ENCODE measurements around the gene MADD.

MADD gene

DNA sequence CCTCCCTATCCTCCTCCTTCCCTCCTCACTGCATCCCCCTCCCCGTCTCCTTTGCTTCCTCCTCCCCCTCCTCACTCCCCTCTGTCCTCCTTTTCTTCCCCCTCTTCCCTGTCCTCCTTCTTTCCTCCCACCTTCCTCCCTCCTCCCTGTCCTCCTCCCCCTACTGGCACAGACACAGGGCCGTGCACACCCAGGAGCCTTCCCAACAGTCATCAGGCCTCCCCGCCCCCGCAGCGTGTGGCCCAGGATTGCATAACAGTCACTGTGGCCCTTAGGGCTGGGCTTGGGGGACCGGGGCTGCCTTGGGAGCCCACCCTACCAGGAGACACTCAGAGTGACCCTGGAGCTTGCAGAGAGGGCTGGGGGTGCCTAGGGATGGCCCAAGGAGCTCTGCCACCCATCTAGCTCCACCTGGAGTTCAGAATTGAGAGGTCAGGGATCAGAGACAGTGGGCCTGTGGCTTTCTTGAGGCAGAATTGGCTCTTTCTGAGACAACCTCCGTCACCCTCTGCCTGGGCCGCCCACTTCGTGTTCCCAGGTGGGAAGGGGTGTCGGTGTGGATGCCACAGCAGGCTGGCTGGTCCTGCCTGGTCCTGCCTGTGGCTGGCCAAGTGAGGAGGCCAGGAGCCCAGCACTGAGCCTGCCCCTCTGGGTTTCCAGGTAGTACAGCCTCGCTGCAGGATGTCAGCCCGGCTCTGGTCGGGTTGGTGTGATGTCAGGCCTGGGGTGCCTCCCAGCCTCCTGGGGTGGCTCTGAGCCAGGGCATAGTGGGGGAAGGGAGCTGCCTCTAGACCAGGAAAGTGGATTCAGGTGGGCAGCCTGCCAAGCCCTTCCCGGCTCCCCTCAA lies 106.8 kb downstream of the MADD start:
- Histone ChIP-seq H3K27me3 (ENCODE audit: insufficient read depth, low read length, poor library complexity) (no peaks in the 10 kb centered on the region), H2AFZ (ENCODE audit: low read depth, low read length) (no peak overlapping the region), H3K36me3 (ENCODE audit: insufficient read depth, low read length) (no peaks in the 10 kb centered on the region), H3K9ac (ENCODE audit: low read depth, low read length) (no peak overlapping the region), H3K27ac (ENCODE audit: low read length) (no peak overlapping the region), H3K4me2 (ENCODE audit: insufficient read depth, low read length) (no peak overlapping the region), H3K4me3 (ENCODE audit: low read depth in 1 of 2, low read length in 2 of 2) (no peak overlapping the region), H4K20me1 (ENCODE audit: insufficient read depth, low read length) (no peaks in the 10 kb centered on the region), H3K79me2 (ENCODE audit: insufficient read depth, low read length) (no peaks in the 10 kb centered on the region), H3K9me3 (ENCODE audit: insufficient read depth, low read length, severe bottlenecking) (no peaks in the 10 kb centered on the region), H3K4me1 (ENCODE audit: insufficient read depth, low read length) (no peaks in the 10 kb centered on the region)
- DNase-seq (no peak), ATAC-seq (ENCODE audit: insufficient read depth, low read depth) (no peak)
- TF ChIP-seq CTCF (IDR thresholded peaks at IDR 0.05; ENCODE audit: borderline replicate concordance, extremely low read depth, low read length, poor library complexity, severe bottlenecking) (no peak), EZH2 (IDR thresholded peaks at IDR 0.05; ENCODE audit: borderline replicate concordance, low read depth, low read length, severe bottlenecking) (no peak)

- Histone ChIP-seq H3K4me3 (ENCODE audit: low read depth in 1 of 2, low read length in 2 of 2) (no peak overlapping the region), H3K4me1 (ENCODE audit: insufficient read depth, low read length) (no peaks in the 10 kb centered on the region), H3K4me2 (ENCODE audit: insufficient read depth, low read length) (no peak overlapping the region)
Observed at GRCh38 chr11:47377571-47378009, 107.7 kb downstream of the MADD start.

GRCh38 chr11:47378010-47378835 lies 108.3 kb downstream of the MADD start, which contains the start of gene SPI1:
TSS of gene SPI1 (minus strand) at chr11:47378547. CDS start at chr11:47378353, 194 bp downstream.
- H3K36me3 ChIP-seq (ENCODE audit: insufficient read depth, low read length): no peaks in the 10 kb centered on the region
- H4K20me1 ChIP-seq (ENCODE audit: insufficient read depth, low read length): no peaks in the 10 kb centered on the region
- H3K9ac ChIP-seq (ENCODE audit: low read depth, low read length): no peak within 1 kb of the TSS
- H3K4me1 ChIP-seq (ENCODE audit: insufficient read depth, low read length): no peaks in the 10 kb centered on the region
- H2AFZ ChIP-seq (ENCODE audit: low read depth, low read length): no peak within 1 kb of the TSS
- no peak within 1 kb of the TSS for H3K4me3 ChIP-seq (ENCODE audit: low read depth in 1 of 2, low read length in 2 of 2)
- no peaks in the 10 kb centered on the region for H3K9me3 ChIP-seq (ENCODE audit: insufficient read depth, low read length, severe bottlenecking)
- H3K27me3 ChIP-seq (ENCODE audit: insufficient read depth, low read length, poor library complexity): no peaks in the 10 kb centered on the region
- TF ChIP-seq EZH2 (IDR thresholded peaks at IDR 0.05; ENCODE audit: borderline replicate concordance, low read depth, low read length, severe bottlenecking) (no peak), CTCF (IDR thresholded peaks at IDR 0.05; ENCODE audit: borderline replicate concordance, extremely low read depth, low read length, poor library complexity, severe bottlenecking) (no peak)
- no peak within 1 kb of the TSS for H3K4me2 ChIP-seq (ENCODE audit: insufficient read depth, low read length)
- DNase-seq (no peak), ATAC-seq (ENCODE audit: insufficient read depth, low read depth) (no peak)
- no peaks in the 10 kb centered on the region for H3K79me2 ChIP-seq (ENCODE audit: insufficient read depth, low read length)
- H3K27ac ChIP-seq (ENCODE audit: low read length): no peak within 1 kb of the TSS

More at GRCh38 chr11:47377571-47378009, 107.7 kb downstream of the MADD start:
- no peak for DNase-seq
- Histone ChIP-seq H3K79me2 (ENCODE audit: insufficient read depth, low read length) (no peaks in the 10 kb centered on the region), H3K27me3 (ENCODE audit: insufficient read depth, low read length, poor library complexity) (no peaks in the 10 kb centered on the region), H4K20me1 (ENCODE audit: insufficient read depth, low read length) (no peaks in the 10 kb centered on the region), H3K27ac (ENCODE audit: low read length) (no peak overlapping the region), H2AFZ (ENCODE audit: low read depth, low read length) (no peak overlapping the region), H3K9me3 (ENCODE audit: insufficient read depth, low read length, severe bottlenecking) (no peaks in the 10 kb centered on the region), H3K9ac (ENCODE audit: low read depth, low read length) (no peak overlapping the region), H3K36me3 (ENCODE audit: insufficient read depth, low read length) (no peaks in the 10 kb centered on the region)
- ATAC-seq (ENCODE audit: insufficient read depth, low read depth): no peak
- TF ChIP-seq EZH2 (IDR thresholded peaks at IDR 0.05; ENCODE audit: borderline replicate concordance, low read depth, low read length, severe bottlenecking) (no peak), CTCF (IDR thresholded peaks at IDR 0.05; ENCODE audit: borderline replicate concordance, extremely low read depth, low read length, poor library complexity, severe bottlenecking) (no peak)

All from DND-41 (cell line).